Measurements from ENCODE around the gene TLK2.

The TLK2 gene

DNA sequence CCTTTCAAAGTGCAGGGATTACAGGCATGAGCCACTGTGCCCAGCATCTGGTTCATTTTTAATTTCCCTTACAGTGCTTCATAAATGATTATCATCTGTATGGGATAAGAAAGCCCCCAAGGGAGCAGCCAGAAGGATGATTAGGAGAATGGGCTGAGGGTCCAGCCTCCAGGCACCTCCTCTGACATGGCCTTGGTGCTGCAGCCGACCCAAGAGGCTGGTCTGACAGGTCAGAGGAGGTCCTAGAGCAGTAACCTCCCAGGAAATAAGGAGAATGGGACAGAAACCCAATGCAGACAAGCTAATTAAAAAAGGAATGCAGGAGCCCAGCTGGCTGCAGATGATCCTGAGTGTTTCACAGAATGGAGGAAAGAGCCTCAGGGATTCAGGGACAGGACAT, 177.8 kb downstream of the TLK2 start:
- no peak for DNase-seq (ENCODE audit: low spot score)

DNA sequence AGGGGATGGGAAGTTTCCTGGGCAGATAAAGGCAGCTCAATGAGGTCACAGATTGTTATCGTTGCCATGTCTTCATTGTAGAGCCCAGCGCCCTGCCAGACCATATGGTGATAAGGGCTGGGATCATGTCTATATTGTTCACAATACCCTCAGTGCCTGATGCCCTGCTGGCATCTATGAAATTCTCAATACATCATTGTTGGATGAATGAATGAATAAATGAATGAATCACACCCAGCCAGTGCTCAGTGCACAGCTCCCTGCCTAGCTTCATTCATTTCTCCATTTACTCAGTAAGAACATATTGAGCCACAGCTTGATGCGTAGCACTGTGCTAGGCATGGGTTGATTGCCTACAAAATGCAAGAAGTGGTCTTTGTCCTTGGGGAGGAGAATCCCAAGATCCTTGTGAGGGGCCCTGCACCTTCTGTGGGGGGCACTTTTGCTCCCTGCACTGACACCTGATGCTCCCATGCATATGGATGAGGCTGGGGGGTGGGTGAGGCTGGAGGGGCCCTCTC, 178.6 kb downstream of the TLK2 start:
- DNase-seq (ENCODE audit: low spot score) = no peak

DNA sequence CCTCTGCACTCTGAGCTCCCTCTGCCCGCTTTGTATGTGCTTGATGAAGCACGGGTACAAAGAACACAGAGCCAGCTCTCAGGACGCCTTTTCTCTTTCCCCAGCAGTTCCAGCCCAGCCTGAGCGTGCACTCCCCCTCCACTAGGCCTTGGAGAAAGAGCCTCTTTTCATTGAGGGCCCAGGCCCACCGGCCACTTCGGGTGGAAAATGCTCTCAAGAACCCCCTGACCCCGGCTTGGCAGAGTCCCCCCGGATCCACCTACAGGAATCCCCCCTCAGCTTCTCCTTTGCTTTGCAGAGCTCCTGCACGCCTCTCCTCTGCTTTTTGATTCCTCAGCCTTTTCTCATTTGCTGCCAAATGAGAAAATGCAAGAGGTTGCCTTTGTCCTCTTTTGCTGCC, 179.1 kb downstream of the TLK2 start:
- no peak for DNase-seq (ENCODE audit: low spot score)

DNA sequence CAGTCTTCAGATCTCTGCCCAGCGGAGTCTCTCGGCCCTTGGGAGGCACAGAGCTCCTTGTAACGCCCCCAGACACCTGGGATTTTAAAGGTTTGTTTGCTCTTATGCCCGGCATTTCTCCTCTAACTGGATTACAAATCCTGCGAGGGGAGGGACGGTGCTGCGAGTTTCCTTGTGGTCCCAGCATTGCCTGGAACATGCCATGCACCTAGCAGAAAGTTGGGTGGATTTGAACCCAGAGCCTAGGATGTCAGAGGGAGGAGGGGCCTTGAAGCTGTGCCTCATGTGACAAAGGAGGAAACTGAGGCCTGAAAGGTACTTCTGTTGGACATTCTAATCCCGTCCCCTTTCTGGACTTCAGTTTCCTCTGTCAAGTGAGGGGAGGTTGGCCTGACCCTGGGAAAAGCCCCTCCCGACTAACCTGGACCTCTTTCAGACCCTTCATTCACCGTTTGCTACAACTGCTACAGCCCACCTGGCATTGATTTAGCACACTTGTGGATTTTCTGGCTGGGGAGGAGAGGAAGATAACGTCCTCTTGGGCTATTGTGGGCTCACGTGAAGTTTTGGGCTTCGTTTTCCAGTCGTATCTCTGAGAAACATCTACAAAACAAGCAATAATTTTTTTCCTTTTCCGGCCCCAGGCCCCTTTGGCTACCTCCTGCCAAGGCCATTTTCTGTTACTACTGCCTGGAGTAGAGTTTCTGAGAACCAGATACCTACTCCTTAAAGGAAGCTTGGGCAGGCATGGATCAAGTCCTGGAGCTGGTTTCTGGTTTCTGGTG, 179.7 kb downstream of the TLK2 start:
- no peak for DNase-seq (ENCODE audit: low spot score)

DNA sequence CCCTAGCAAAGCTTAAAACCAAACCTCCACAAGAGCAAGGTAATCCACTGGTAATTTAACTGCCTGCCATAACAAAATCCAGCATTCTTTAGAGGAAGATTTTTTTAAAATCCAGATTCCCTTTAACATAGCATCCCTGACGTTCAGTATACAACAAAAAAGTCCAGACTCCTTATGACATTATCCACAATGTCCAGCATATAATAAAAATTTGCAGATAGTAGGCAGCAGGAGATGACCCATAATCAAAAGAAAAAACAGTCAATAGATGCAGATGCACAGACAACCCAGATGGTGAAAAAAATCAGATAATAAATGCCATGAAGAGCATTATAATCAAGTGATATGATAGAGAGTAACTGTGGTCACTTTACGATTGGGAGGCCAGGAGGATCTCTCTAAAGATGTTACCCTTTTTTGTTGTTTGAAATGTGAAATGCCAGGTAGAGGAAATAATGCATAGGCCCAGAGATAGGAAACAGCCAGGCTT, 182.0 kb downstream of the TLK2 start:
- no peak for DNase-seq (ENCODE audit: low spot score)

DNA sequence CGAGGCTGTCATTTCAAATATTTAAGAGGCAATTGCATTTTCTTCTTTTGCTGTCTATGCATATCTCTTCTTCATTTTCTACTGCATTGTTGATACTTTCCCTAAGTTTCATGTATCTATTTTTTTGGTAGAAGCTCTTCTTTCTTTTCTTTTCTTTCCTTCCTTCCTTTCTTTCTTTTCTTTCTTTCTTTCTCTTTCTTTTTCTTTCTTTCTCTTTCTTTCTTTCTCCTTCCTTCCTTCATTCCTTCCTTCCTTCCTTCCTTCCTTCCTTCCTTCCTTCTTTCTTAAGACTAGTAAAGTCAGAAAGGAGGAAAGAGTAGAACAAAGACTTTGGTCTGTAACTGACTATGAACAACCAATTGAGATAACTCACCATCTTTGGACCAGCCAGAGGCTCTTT, 182.7 kb downstream of the TLK2 start:
- DNase-seq (ENCODE audit: low spot score) = no peak

DNA sequence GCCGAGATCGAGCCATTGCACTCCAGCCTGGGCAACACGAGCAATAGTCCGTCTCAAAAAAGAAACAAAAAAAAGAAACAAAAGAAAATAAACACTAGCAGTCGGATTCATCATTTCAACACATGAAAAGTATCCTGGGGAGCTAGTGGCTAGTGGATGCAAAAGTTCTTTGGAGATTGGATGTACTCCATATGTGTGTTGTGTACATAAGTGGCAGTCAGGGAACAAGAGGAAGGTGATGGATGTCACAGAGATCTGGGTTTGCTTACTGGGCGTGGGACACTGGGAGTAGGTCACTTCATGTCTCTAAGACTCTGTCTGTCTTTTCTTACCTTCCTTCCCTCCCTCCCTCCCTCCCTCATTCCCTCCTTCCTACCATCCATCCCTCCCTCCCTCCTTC, 184.2 kb downstream of the TLK2 start:
- no peak for DNase-seq (ENCODE audit: low spot score)

All from RKO (cell line).